HCT116 (cell line): ENCODE data around the gene NNAT. TPM values are rescaled to one million over a fixed set of nuclear protein-coding genes. Genes with fewer than 3 reads are reported as not detected.

ENCODE experiments used
- ATAC-seq: fragments of 200-7000 bp; cut with Tn5 transposase; 2 replicates; pipeline ENCODE4 v1.9.1; 2020; ENCODE audit warnings: mild to moderate bottlenecking, moderate library complexity
- BruUV-seq: library from RNA; stranded (reverse); fragments of 400-500 nt; replicated peaks from 2 replicates; lab custom pipeline; 2021; lab: Mats Ljungman, UMichigan
- CTCF ChIA-PET: fragments of 300-600 bp; sonication (Branson Sonifier 250); formaldehyde crosslinking; loops from one replicate; lab custom pipeline; 2021; ENCODE audit warnings: antibody characterized with exemption; lab: Charles Lee
- POLR2A ChIA-PET: fragments of 300-600, 350-600 bp; sonication (Branson Sonifier 250); formaldehyde crosslinking; loops from one replicate; lab custom pipeline; 2021; ENCODE audit warnings: antibody characterized with exemption; lab: Charles Lee
- RAD21 ChIA-PET, 2 experiments: fragments of 300-600 bp; sonication (Branson Sonifier 250); formaldehyde crosslinking; loops; one replicate each; lab custom pipeline; 2023; ENCODE audit warnings: low total read pairs in 2 of 2; ENCODE audit not compliant: uncharacterized antibody in 2 of 2, unreplicated experiment in 2 of 2, low non-redundant PET in 1 of 2; lab: Charles Lee
- DNase-seq: peaks from one replicate; pipeline ENCODE4 v3.0.0-alpha.2; 2010; ENCODE audit warnings: low read depth, low spot score
- H2AFZ ChIP-seq: fragments of 200-600 bp; shearing (Covaris generic), sonication (generic); 2 replicates; pipeline ENCODE4 v1.6.1; 2017; ENCODE audit warnings: low read depth, mixed run types, mixed read lengths, antibody characterized with exemption, low read length; ENCODE audit not compliant: poor library complexity, severe bottlenecking
- H3K27ac ChIP-seq: 2 replicates; pipeline ENCODE4 v1.5.1; 2012; ENCODE audit warnings: low read depth, low read length
- H3K27me3 ChIP-seq: fragments of 200-600 bp; sonication (generic); 2 replicates; pipeline ENCODE4 v1.6.1; 2016; ENCODE audit warnings: mixed run types, low read length, mixed read lengths; ENCODE audit not compliant: insufficient read depth
- H3K36me3 ChIP-seq, 2 experiments: fragments of 200-500 bp in 1 of 2; fragments of 200-600 bp in 1 of 2; sonication (Bioruptor generic) in 1 of 2; sonication (generic) in 1 of 2; 2 replicates each; pipeline versions ENCODE4 v1.5.1 to v1.6.1; 2014 to 2016; ENCODE audit warnings: low read length in 2 of 2, inconsistent platforms in 1 of 2, mixed read lengths in 1 of 2, mixed run types in 1 of 2; ENCODE audit not compliant: insufficient read depth in 2 of 2, control insufficient read depth in 1 of 2
- H3K4me1 ChIP-seq, 2 experiments: fragments of 200-600 bp in 1 of 2; sonication (generic) in 1 of 2; 2 replicates each; pipeline versions ENCODE4 v1.5.1 to v1.6.1; 2012 to 2017; ENCODE audit warnings: low read length in 2 of 2, inconsistent platforms in 1 of 2, mild to moderate bottlenecking in 1 of 2, mixed read lengths in 1 of 2, mixed run types in 1 of 2, moderate library complexity in 1 of 2; ENCODE audit not compliant: insufficient read depth in 2 of 2, control insufficient read depth in 1 of 2
- H3K4me2 ChIP-seq: fragments of 200-600 bp; sonication (generic); 2 replicates; pipeline ENCODE4 v1.6.1; 2017; ENCODE audit warnings: mixed run types, low read length, mixed read lengths
- H3K4me3 ChIP-seq, 2 experiments: fragments of 200-600 bp in 1 of 2; sonication (generic) in 1 of 2; replicated peaks in 1 of 2; 2 replicates each; pipeline ENCODE4 v1.5.1; 2011 to 2016; ENCODE audit warnings: low read length in 2 of 2, control low read depth in 1 of 2, low read depth in 1 of 2, mild to moderate bottlenecking in 1 of 2, mixed read lengths in 1 of 2, mixed run types in 1 of 2
- H3K79me2 ChIP-seq: fragments of 200-600 bp; sonication (generic); 2 replicates; pipeline ENCODE4 v1.6.1; 2017; ENCODE audit warnings: mild to moderate bottlenecking, mixed run types, low read length, moderate library complexity, mixed read lengths; ENCODE audit not compliant: insufficient read depth
- H3K9ac ChIP-seq: fragments of 200-600 bp; sonication (generic); 2 replicates; pipeline ENCODE4 v1.6.1; 2016; ENCODE audit warnings: low read length, mixed read lengths
- H3K9me2 ChIP-seq: fragments of 200-600 bp; sonication (generic), shearing (Covaris generic); 2 replicates; pipeline ENCODE4 v1.6.1; 2017; ENCODE audit warnings: mixed run types, mild to moderate bottlenecking, moderate library complexity; ENCODE audit not compliant: insufficient read depth
- H3K9me3 ChIP-seq, 2 experiments: fragments of 200-500 bp in 1 of 2; fragments of 200-600 bp in 1 of 2; sonication (Bioruptor generic) in 1 of 2; sonication (generic) in 1 of 2; 2 replicates each; pipeline ENCODE4 v1.6.1; 2014 to 2017; ENCODE audit warnings: low read length in 2 of 2, mixed read lengths in 2 of 2, inconsistent platforms in 1 of 2, low read depth in 1 of 2, mild to moderate bottlenecking in 1 of 2, mixed run types in 1 of 2, moderate library complexity in 1 of 2; ENCODE audit not compliant: control insufficient read depth in 1 of 2, insufficient read depth in 1 of 2
- H4K20me1 ChIP-seq: fragments of 200-600 bp; sonication (generic), shearing (Covaris generic); 2 replicates; pipeline ENCODE4 v1.6.1; 2017; ENCODE audit warnings: mixed run types, mild to moderate bottlenecking, moderate library complexity; ENCODE audit not compliant: insufficient read depth
- ATF3 ChIP-seq: IDR thresholded peaks from 2 replicates; pipeline ENCODE4 v1.6.1; 2012
- CBX3 ChIP-seq: IDR thresholded peaks from 2 replicates; pipeline ENCODE4 v1.6.1; 2012; ENCODE audit warnings: low read depth
- CEBPB ChIP-seq: IDR thresholded peaks from 2 replicates; pipeline ENCODE4 v1.6.1; 2012; ENCODE audit warnings: low read depth
- CTCF ChIP-seq, 3 experiments: fragments of 200-600 bp in 1 of 3; sonication (generic) in 1 of 3; IDR thresholded peaks in 2 of 3; conservative IDR thresholded peaks in 1 of 3; 2 replicates each; pipeline ENCODE4 v1.5.1; 2012 to 2017; ENCODE audit warnings: low read depth in 2 of 3, low read length in 2 of 3, antibody characterized with exemption in 1 of 3, borderline replicate concordance in 1 of 3, control low read depth in 1 of 3, mild to moderate bottlenecking in 1 of 3, mixed read lengths in 1 of 3, mixed run types in 1 of 3, moderate library complexity in 1 of 3; ENCODE audit not compliant: insufficient read depth in 1 of 3
- EGR1 ChIP-seq: IDR thresholded peaks from 2 replicates; pipeline ENCODE4 v1.6.1; 2012; ENCODE audit warnings: low read depth
- ELF1 ChIP-seq: IDR thresholded peaks from 2 replicates; pipeline ENCODE4 v1.6.1; 2012; ENCODE audit warnings: low read depth, borderline replicate concordance
- EZH2 ChIP-seq: fragments of 200-600 bp; sonication (generic); IDR thresholded peaks from 2 replicates; pipeline ENCODE4 v1.6.1; 2017; ENCODE audit warnings: antibody characterized with exemption, mixed run types
- EZH2phosphoT487 ChIP-seq: fragments of 200-600 bp; IDR thresholded peaks from 2 replicates; pipeline ENCODE4 v1.6.1; 2018; ENCODE audit warnings: antibody characterized with exemption, borderline replicate concordance
- FOSL1 ChIP-seq: IDR thresholded peaks from 2 replicates; pipeline ENCODE4 v1.6.1; 2012; ENCODE audit warnings: low read depth
- JUND ChIP-seq: IDR thresholded peaks from 2 replicates; pipeline ENCODE4 v1.6.1; 2012
- MAX ChIP-seq: IDR thresholded peaks from 2 replicates; pipeline ENCODE4 v1.6.1; 2012
- POLR2A ChIP-seq: IDR thresholded peaks from 2 replicates; pipeline ENCODE4 v1.7.0; 2011; ENCODE audit warnings: borderline replicate concordance; ENCODE audit not compliant: insufficient read depth, insufficient read length; ENCODE audit errors: extremely low read depth
- POLR2AphosphoS5 ChIP-seq: IDR thresholded peaks from 2 replicates; pipeline ENCODE4 v1.6.1; 2011; ENCODE audit warnings: mild to moderate bottlenecking, low read depth, low read length, moderate library complexity
- RAD21 ChIP-seq: IDR thresholded peaks from 2 replicates; pipeline ENCODE4 v1.6.1; 2012; ENCODE audit warnings: low read depth, mild to moderate bottlenecking
- SIN3A ChIP-seq: IDR thresholded peaks from 2 replicates; pipeline ENCODE4 v1.6.1; 2012; ENCODE audit warnings: low read depth
- SP1 ChIP-seq: IDR thresholded peaks from 2 replicates; pipeline ENCODE4 v1.6.1; 2012; ENCODE audit warnings: low read depth
- TCF7L2 ChIP-seq: IDR thresholded peaks from 2 replicates; pipeline ENCODE4 v1.7.0; 2011; ENCODE audit warnings: borderline replicate concordance, inconsistent platforms; ENCODE audit not compliant: insufficient read depth, insufficient read length; ENCODE audit errors: extremely low read depth
- ZBTB33 ChIP-seq: IDR thresholded peaks from 2 replicates; pipeline ENCODE4 v1.6.1; 2011; ENCODE audit warnings: mild to moderate bottlenecking, low read length, moderate library complexity; ENCODE audit not compliant: insufficient replicate concordance; ENCODE audit errors: extremely low read depth
- ZFX ChIP-seq: fragments of 450-650 bp; IDR thresholded peaks from 2 replicates; pipeline ENCODE4 v1.6.1; 2017
- ZNF274 ChIP-seq: fragments of 200-500 bp; sonication (Bioruptor generic); IDR thresholded peaks from 2 replicates; pipeline ENCODE4 v1.6.1; 2014; ENCODE audit warnings: mild to moderate bottlenecking, low read depth, low read length, inconsistent platforms
- intact Hi-C: fragments of 100-400 bp; cut with micrococcal nuclease; formaldehyde crosslinking; loops from 2 replicates; pipeline ENCODE4 v1.10.0; 2022
- total RNA-seq: library from RNA; stranded (reverse); gene quantifications from one replicate; pipeline ENCODE4 v1.2.1, GENCODE V29; 2021; ENCODE audit not compliant: unreplicated experiment

NNAT gene
- total RNA-seq, 1 experiment from 2014 or later, result not detected

- no peaks in the 10 kb centered on the region; a peak in 1 of 4 replicates for H3K36me3 ChIP-seq
- no peak for TF ChIP-seq SIN3A
- TF ChIP-seq ZBTB33, result no peak
- no peak for TF ChIP-seq RAD21
- no peak for TF ChIP-seq ZFX
- no peak for TF ChIP-seq SP1
- TF ChIP-seq MAX, result no peak
- TF ChIP-seq ZNF274, result no peak
- no peak for TF ChIP-seq POLR2A
- TF ChIP-seq JUND, result no peak
- TF ChIP-seq ELF1, result no peak
- TF ChIP-seq CTCF (IDR thresholded peaks at IDR 0.05 in 2 of 3, conservative IDR thresholded peaks at IDR 0.05 in 1 of 3; ENCODE audit: borderline replicate concordance in 1 of 3, insufficient read depth in 1 of 3, low read depth in 2 of 3, low read length in 2 of 3), result no peak
- no peak for TF ChIP-seq FOSL1
- no peak for TF ChIP-seq EZH2
- no peak for TF ChIP-seq EZH2phosphoT487
- no peak for TF ChIP-seq TCF7L2
- no peak for TF ChIP-seq EGR1
- no peak for TF ChIP-seq ATF3
- no peak for TF ChIP-seq CEBPB
- no peak for TF ChIP-seq POLR2AphosphoS5
- TF ChIP-seq CBX3, result no peak
- no peaks in the 10 kb centered on the region; the same call in 1 of the 2 replicates for H3K79me2 ChIP-seq
- BruUV-seq, result no TSS peak
- no peaks in the 10 kb centered on the region for H4K20me1 ChIP-seq
- no peak overlapping the region for H2AFZ ChIP-seq
- ChIA-PET RAD21 (no interaction called here), POLR2A (no interaction called here), CTCF (no interaction called here)
- H3K9me3 ChIP-seq, result no peaks in the 10 kb centered on the region
- intact Hi-C loops, result no loop called here
- ATAC-seq (no peak), DNase-seq (no peak)
- no peaks in the 10 kb centered on the region for H3K27me3 ChIP-seq
- H3K9me2 ChIP-seq, result no peaks in the 10 kb centered on the region
- H3K9ac ChIP-seq, result no peak overlapping the region
- H3K4me1 ChIP-seq, result no peaks in the 10 kb centered on the region
- H3K27ac ChIP-seq, result no peak overlapping the region
- no peak overlapping the region for H3K4me3 ChIP-seq
- H3K4me2 ChIP-seq, result no peak overlapping the region
Observed at GRCh38 chr20:37511610-37512275, 9.3 kb upstream of the NNAT start.
